CD14-positive monocyte (primary cell): ENCODE measurements around the gene MED20. TPM values are rescaled to one million over a fixed set of nuclear protein-coding genes. Genes with fewer than 3 reads are reported as not detected.

ENCODE experiments used
- DNase-seq, 3 donors: peaks; one replicate each; pipeline ENCODE4 v3.0.0-alpha.2; 2011 to 2022
- H2AFZ ChIP-seq: 2 replicates; pipeline ENCODE4 v1.6.0; 2012; ENCODE audit warnings: mild to moderate bottlenecking, low read depth, low read length, inconsistent platforms; ENCODE audit not compliant: insufficient read depth, poor library complexity, severe bottlenecking
- H3K27ac ChIP-seq, 2 donors: 1 replicate in 1 of 2; 2 replicates in 1 of 2; pipeline ENCODE4 v1.5.1; 2012 to 2013; ENCODE audit warnings: low read length in 2 of 2, control low read depth in 1 of 2, inconsistent platforms in 1 of 2, low read depth in 1 of 2, mild to moderate bottlenecking in 1 of 2
- H3K27me3 ChIP-seq, 2 donors: one replicate each; pipeline versions ENCODE4 v1.6.0 to v1.6.1; 2011 to 2013; ENCODE audit warnings: low read length in 2 of 2; ENCODE audit not compliant: control insufficient read depth in 2 of 2, insufficient read depth in 2 of 2
- H3K36me3 ChIP-seq, 2 donors: replicated peaks in 1 of 2; 1 replicate in 1 of 2; 2 replicates in 1 of 2; pipeline versions ENCODE4 v1.5.1 to v1.6.1; 2012 to 2013; ENCODE audit warnings: low read length in 2 of 2, control low read depth in 1 of 2, inconsistent platforms in 1 of 2, mild to moderate bottlenecking in 1 of 2; ENCODE audit not compliant: insufficient read depth in 2 of 2, control insufficient read depth in 1 of 2
- H3K4me1 ChIP-seq, 2 donors: 1 replicate in 1 of 2; 2 replicates in 1 of 2; pipeline versions ENCODE4 v1.5.1 to v1.6.1; 2012 to 2013; ENCODE audit warnings: low read length in 2 of 2, control low read depth in 1 of 2, inconsistent platforms in 1 of 2, mild to moderate bottlenecking in 1 of 2, moderate library complexity in 1 of 2; ENCODE audit not compliant: insufficient read depth in 2 of 2, control insufficient read depth in 1 of 2
- H3K4me2 ChIP-seq: replicated peaks from 2 replicates; pipeline ENCODE3; 2012; ENCODE audit warnings: low read length, moderate library complexity, mild to moderate bottlenecking; ENCODE audit not compliant: poor library complexity, severe bottlenecking; ENCODE audit errors: extremely low read depth
- H3K4me3 ChIP-seq, 3 experiments: fragments of 200-600 bp in 1 of 3; sonication (generic) in 1 of 3; replicated peaks in 1 of 3; 1 replicate in 2 of 3; 2 replicates in 1 of 3; pipeline ENCODE4 v1.5.1; 2011 to 2013; ENCODE audit warnings: low read length in 3 of 3, mild to moderate bottlenecking in 3 of 3, control low read depth in 2 of 3, low read depth in 2 of 3, inconsistent platforms in 1 of 3, moderate library complexity in 1 of 3
- H3K79me2 ChIP-seq: 2 replicates; pipeline ENCODE4 v1.6.0; 2012; ENCODE audit warnings: mild to moderate bottlenecking, control low read depth, inconsistent platforms, low read length, moderate library complexity; ENCODE audit not compliant: insufficient read depth
- H3K9ac ChIP-seq: 2 replicates; pipeline ENCODE4 v1.6.0; 2017; ENCODE audit warnings: low read length, mild to moderate bottlenecking; ENCODE audit not compliant: insufficient read depth, poor library complexity, severe bottlenecking
- H3K9me3 ChIP-seq, 2 donors: replicated peaks in 1 of 2; 1 replicate in 1 of 2; 2 replicates in 1 of 2; pipeline versions ENCODE4 v1.5.1 to v1.6.1; 2012 to 2013; ENCODE audit warnings: low read length in 2 of 2, control low read depth in 1 of 2; ENCODE audit not compliant: control insufficient read depth in 1 of 2, insufficient read depth in 1 of 2
- H4K20me1 ChIP-seq: 2 replicates; pipeline ENCODE4 v1.6.0; 2012; ENCODE audit warnings: mild to moderate bottlenecking, low read length, control low read depth, moderate library complexity; ENCODE audit not compliant: insufficient read depth
- H3K27ac Mint-ChIP-seq, 7 donors: one replicate each; pipeline ENCODE4 v1.8.0; 2020; ENCODE audit warnings: mild to moderate bottlenecking in 7 of 7, mixed read lengths in 7 of 7, moderate library complexity in 6 of 7, inconsistent platforms in 2 of 7
- H3K27me3 Mint-ChIP-seq, 3 donors: one replicate each; pipeline ENCODE4 v1.8.0; 2021 to 2022; ENCODE audit warnings: low read depth in 3 of 3, mild to moderate bottlenecking in 3 of 3, mixed read lengths in 3 of 3, moderate library complexity in 3 of 3, inconsistent platforms in 1 of 3
- H3K36me3 Mint-ChIP-seq, 2 donors: one replicate each; pipeline ENCODE4 v1.8.0; 2020; ENCODE audit warnings: mixed read lengths in 2 of 2, inconsistent platforms in 1 of 2, mild to moderate bottlenecking in 1 of 2
- H3K4me1 Mint-ChIP-seq: one replicate; pipeline ENCODE4 v1.8.0; 2020; ENCODE audit warnings: mild to moderate bottlenecking, mixed read lengths
- H3K4me3 Mint-ChIP-seq, 2 donors: one replicate each; pipeline ENCODE4 v1.8.0; 2020; ENCODE audit warnings: mild to moderate bottlenecking in 2 of 2, mixed read lengths in 2 of 2, moderate library complexity in 1 of 2
- H3K9me3 Mint-ChIP-seq, 7 donors: one replicate each; pipeline ENCODE4 v1.8.0; 2020 to 2022; ENCODE audit warnings: mixed read lengths in 7 of 7, mild to moderate bottlenecking in 6 of 7, moderate library complexity in 6 of 7, inconsistent platforms in 2 of 7
- WGBS: methylation state at CpG from one replicate; pipeline ENCODE4 v1.1.5; 2013; ENCODE audit warnings: missing lambda C conversion rate; ENCODE audit not compliant: insufficient coverage; 5-methylcytosine and 5-hydroxymethylcytosine counted together
- intact Hi-C, 2 donors: fragments of 100-400 bp; cut with micrococcal nuclease; formaldehyde crosslinking; loops; one replicate each; pipeline versions ENCODE4 v1.15.0 to v1.15.1; 2023
- polyA plus RNA-seq, 3 donors: library from polyadenylated mRNA; depleted of rRNA in 1 of 3; unstranded in 2 of 3; stranded (reverse) in 1 of 3; fragments of 300-500 nt in 2 of 3; fragments of >200 nt in 1 of 3; fragmentation: Illumina TruSeq in 2 of 3; gene quantifications; 1 replicate in 2 of 3; 2 replicates in 1 of 3; pipeline ENCODE4 v1.2.3, GENCODE V29; 2012 to 2021
- TF ChIP-seq, protein P1 (sequence below): fragments of 200-600 bp; IDR thresholded peaks from one replicate; pipeline ENCODE4 v1.8.0; 2022; ENCODE audit warnings: antibody characterized with exemption, mild to moderate bottlenecking

Gene MED20
- polyA plus RNA-seq, 3 donors, result 6.3 to 16.2 (median 13.6) TPM

DNA sequence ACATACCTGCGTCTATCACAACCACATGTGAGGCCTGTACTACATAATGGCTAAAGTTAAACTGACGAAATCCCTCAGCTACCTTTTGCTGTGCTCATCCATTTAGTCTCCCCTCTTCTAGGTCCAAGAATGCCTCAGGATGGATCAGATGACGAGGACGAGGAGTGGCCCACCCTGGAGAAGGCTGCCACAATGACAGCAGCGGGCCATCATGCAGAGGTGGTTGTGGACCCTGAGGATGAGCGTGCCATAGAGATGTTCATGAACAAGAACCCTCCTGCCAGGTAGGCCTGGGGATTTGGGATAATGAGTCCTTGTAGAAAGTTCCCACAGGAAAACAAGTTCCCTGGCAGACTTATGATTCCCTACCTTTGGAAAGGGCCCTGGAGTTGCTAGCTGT, 6.3 kb upstream of the MED20 start:
- H4K20me1 ChIP-seq, result peaks cover 39% of the 10 kb centered on the region
- H3K79me2 ChIP-seq, result peaks cover 42% of the 10 kb centered on the region
- no peak overlapping the region for H2AFZ ChIP-seq
- 89% methylated on average over 2 of the region's 6 CpGs for WGBS
- peaks cover 52 to 53% of the 10 kb centered on the region in 2 donors for H3K36me3 Mint-ChIP-seq
- peaks cover 7 to 8% of the 10 kb centered on the region in 2 donors for H3K4me1 ChIP-seq
- H3K9ac ChIP-seq, result no peak overlapping the region
- H3K4me2 ChIP-seq, result no peak overlapping the region
- no peaks in the 10 kb centered on the region for H3K27me3 ChIP-seq
- TF ChIP-seq, protein P1, sequence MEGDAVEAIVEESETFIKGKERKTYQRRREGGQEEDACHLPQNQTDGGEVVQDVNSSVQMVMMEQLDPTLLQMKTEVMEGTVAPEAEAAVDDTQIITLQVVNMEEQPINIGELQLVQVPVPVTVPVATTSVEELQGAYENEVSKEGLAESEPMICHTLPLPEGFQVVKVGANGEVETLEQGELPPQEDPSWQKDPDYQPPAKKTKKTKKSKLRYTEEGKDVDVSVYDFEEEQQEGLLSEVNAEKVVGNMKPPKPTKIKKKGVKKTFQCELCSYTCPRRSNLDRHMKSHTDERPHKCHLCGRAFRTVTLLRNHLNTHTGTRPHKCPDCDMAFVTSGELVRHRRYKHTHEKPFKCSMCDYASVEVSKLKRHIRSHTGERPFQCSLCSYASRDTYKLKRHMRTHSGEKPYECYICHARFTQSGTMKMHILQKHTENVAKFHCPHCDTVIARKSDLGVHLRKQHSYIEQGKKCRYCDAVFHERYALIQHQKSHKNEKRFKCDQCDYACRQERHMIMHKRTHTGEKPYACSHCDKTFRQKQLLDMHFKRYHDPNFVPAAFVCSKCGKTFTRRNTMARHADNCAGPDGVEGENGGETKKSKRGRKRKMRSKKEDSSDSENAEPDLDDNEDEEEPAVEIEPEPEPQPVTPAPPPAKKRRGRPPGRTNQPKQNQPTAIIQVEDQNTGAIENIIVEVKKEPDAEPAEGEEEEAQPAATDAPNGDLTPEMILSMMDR, result no peak
- H3K27me3 Mint-ChIP-seq, result peaks cover 0 to 4% (median 0%) of the 10 kb centered on the region in 3 donors
- no peak overlapping the region for H3K4me3 ChIP-seq
- peaks cover 52 to 65% of the 10 kb centered on the region in 2 donors for H3K36me3 ChIP-seq
- peaks cover 13% of the 10 kb centered on the region for H3K4me1 Mint-ChIP-seq
- peak overlapping the region in 3 of 7 donors; percentile 13 to 31 (median 27) for H3K27ac Mint-ChIP-seq
- peak overlapping the region in 1 of 2 donors; percentile 28 for H3K27ac ChIP-seq
- intact Hi-C loops, result no loop called here
- H3K9me3 Mint-ChIP-seq, result peaks cover 0 to 1% (median 0%) of the 10 kb centered on the region in 7 donors
- no peak for DNase-seq
- no peaks in the 10 kb centered on the region for H3K9me3 ChIP-seq
- no peak overlapping the region for H3K4me3 Mint-ChIP-seq

DNA sequence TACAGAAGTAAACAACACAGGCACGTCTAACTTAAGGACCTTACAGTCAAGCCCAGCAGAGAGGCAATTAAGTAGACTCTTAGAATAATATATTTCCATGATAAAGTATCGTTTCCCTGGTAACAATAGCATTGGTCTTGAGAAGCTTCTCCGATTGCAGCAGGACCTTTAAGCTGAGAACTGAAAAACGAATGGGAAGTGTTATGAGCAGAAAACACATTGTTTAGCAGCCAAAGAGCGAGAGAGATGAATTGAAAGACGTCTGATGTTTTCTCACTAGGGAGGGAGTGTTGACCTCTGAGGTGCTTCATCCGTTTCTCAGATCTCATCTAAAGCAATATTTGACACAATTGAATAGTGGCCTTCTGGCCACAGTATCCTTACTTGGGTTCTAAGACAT, 1.2 kb upstream of the MED20 start:
- intact Hi-C loops, result loop anchor here (5.0 kb wide), 2 partner anchors 125 to 135 kb away; partner anchors contain the start of gene TOMM6 (in 1 of the 2)
- no peak for DNase-seq
- Mint-ChIP-seq H3K4me3 (peak overlapping the region; percentile 98 to 100), H3K36me3 (peaks cover 16% of the 10 kb centered on the region in 2 donors), H3K27me3 (peaks cover 0 to 6% (median 2%) of the 10 kb centered on the region in 3 donors), H3K4me1 (peaks cover 38% of the 10 kb centered on the region), H3K27ac (peak overlapping the region in 6 of 7 donors; percentile 98 to 100 (median 100)), H3K9me3 (peaks cover 0 to 1% (median 0%) of the 10 kb centered on the region in 7 donors)
- peak overlapping the region; percentile 77 for H3K9ac ChIP-seq
- 0% methylated on average over 2 of the region's 7 CpGs for WGBS
- H3K4me3 ChIP-seq, result peak overlapping the region; percentile 78 to 91 (median 81)
- H3K79me2 ChIP-seq, result peaks cover 74% of the 10 kb centered on the region
- peak overlapping the region; percentile 99 for H2AFZ ChIP-seq
- TF ChIP-seq, protein P1, result no peak
- H3K4me2 ChIP-seq, result peak overlapping the region; percentile 99
- H4K20me1 ChIP-seq, result peaks cover 7% of the 10 kb centered on the region
- H3K27ac ChIP-seq, result peak overlapping the region in 1 of 2 donors; percentile 92
- no peaks in the 10 kb centered on the region for H3K9me3 ChIP-seq
- peaks cover 2 to 21% of the 10 kb centered on the region in 2 donors for H3K36me3 ChIP-seq
- H3K4me1 ChIP-seq, result peaks cover 28 to 42% of the 10 kb centered on the region in 2 donors
- H3K27me3 ChIP-seq, result no peaks in the 10 kb centered on the region
